GM12874 (cell line): Measurements from ENCODE around the gene DNAJC18.

Experiments used
- TF ChIP-seq, protein P1 (sequence below): IDR thresholded peaks from 2 replicates; pipeline ENCODE4 v1.5.1; 2011; ENCODE audit warnings: low read depth, mild to moderate bottlenecking, control low read depth, low read length, moderate library complexity; ENCODE audit not compliant: insufficient read depth

DNAJC18 gene

DNA sequence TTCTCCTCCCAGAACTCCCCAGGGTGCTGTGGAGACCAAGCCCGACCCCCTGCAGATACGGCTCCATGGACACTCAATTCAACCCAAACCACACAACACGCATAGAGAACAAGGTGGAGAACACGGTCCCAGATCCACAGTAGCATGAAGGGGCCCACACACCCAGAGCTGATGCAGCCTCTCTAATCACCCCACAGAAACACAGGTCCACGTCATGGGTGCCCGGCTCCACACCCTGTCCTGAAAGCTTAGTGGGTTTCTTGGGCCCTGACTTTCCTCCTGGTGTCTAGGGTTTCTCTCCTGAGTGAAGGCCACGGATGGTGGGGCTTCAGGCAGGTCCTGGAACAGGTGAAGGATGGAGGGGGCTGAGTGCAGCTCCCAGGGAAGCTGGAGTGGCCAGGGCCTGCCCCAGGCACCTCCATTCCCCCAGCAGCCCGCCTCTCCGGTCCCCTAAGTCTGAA is 54.7 kb downstream of the DNAJC18 start:
- TF ChIP-seq, protein P1, sequence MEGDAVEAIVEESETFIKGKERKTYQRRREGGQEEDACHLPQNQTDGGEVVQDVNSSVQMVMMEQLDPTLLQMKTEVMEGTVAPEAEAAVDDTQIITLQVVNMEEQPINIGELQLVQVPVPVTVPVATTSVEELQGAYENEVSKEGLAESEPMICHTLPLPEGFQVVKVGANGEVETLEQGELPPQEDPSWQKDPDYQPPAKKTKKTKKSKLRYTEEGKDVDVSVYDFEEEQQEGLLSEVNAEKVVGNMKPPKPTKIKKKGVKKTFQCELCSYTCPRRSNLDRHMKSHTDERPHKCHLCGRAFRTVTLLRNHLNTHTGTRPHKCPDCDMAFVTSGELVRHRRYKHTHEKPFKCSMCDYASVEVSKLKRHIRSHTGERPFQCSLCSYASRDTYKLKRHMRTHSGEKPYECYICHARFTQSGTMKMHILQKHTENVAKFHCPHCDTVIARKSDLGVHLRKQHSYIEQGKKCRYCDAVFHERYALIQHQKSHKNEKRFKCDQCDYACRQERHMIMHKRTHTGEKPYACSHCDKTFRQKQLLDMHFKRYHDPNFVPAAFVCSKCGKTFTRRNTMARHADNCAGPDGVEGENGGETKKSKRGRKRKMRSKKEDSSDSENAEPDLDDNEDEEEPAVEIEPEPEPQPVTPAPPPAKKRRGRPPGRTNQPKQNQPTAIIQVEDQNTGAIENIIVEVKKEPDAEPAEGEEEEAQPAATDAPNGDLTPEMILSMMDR, result no peak

DNA sequence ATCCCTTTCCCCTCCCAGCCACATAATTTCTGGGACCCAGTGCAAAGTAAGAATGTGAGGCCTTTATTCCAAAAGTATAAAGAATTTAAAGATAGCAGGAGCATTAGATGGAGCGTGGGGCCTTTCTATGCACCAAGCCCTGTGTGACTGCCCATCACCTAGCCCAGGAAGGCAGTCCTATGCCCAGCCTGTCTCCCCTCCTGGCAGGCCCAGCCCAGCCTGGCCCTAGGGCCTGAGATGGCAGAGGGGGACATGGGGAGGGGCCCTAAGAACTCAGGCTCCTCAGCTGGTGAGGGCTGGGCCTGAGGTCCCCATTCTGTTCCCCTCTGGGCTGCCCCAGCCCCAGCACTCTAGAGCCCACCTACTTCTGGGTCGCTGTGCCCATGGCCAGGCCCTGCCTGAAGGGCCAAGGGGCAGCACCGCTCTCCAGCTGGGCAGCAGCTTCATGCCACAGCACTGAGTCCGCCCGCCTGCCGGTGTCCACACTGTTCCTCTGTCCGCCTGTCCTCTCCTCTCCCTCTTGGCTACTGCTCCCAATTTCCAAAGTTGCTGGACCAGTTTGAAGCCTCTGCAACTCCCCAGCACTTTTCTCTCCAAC is 55.2 kb downstream of the DNAJC18 start:
- TF ChIP-seq, protein P1, result no peak

DNA sequence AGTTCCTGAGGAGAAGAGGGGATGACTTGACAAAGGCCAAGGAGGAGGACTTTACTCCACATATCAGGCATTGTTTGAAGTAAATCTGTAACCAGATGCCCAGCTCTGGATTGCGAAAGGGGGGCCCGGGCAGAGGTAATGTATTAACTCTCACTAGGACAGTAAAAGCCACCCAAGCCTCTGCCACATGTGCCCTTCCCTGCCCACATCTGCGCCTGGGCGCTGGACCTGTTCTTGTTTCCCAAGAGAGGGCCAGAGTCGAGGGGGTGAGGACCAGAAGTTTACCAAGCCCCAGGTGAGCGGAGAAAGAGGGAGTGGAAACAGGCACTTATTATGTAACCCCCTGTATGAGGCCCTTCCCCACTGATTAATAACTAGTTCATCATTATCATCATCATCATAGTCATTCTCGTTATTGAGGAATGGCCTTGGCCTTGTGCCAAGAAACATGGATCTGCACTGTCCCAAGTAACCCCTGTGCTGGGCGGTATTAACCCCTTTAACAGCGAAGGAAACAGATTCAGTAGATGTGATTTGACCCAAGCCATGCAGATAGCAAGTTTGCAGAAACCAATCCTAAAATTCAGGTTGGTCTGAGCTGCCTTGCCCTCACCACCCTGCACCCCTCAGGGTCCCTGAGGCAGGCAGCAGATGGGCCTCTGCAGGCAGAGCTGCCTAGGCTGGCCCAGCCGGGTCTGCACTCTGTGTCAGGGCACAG is 55.9 kb downstream of the DNAJC18 start, which contains the start of gene SLC23A1:
SLC23A1 (minus strand) TSS at position 23 of the 718 bp plus-strand sequence. CDS start 44 bp downstream, outside the sequence.
- TF ChIP-seq, protein P1, result no peak

DNA sequence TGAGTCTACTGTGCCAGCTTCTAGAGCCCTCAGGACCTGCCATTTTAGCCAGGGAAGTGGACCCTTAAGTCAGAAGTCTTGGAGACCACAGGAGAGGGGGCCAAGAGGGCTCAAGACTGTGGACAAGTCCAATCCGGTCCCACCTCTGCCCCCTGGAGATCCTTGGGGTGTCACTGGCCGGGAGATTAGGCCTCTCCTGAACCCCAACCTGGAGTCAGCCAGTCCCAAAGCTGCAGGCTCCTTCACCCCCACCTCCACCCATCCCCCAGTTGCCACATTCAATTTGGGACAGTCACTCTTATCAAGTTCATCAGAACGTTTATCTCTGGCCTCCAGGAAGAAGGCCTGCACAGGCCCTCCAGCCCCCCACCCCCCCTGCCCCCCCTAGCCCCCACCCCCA is 56.5 kb downstream of the DNAJC18 start:
- TF ChIP-seq, protein P1, result no peak

DNA sequence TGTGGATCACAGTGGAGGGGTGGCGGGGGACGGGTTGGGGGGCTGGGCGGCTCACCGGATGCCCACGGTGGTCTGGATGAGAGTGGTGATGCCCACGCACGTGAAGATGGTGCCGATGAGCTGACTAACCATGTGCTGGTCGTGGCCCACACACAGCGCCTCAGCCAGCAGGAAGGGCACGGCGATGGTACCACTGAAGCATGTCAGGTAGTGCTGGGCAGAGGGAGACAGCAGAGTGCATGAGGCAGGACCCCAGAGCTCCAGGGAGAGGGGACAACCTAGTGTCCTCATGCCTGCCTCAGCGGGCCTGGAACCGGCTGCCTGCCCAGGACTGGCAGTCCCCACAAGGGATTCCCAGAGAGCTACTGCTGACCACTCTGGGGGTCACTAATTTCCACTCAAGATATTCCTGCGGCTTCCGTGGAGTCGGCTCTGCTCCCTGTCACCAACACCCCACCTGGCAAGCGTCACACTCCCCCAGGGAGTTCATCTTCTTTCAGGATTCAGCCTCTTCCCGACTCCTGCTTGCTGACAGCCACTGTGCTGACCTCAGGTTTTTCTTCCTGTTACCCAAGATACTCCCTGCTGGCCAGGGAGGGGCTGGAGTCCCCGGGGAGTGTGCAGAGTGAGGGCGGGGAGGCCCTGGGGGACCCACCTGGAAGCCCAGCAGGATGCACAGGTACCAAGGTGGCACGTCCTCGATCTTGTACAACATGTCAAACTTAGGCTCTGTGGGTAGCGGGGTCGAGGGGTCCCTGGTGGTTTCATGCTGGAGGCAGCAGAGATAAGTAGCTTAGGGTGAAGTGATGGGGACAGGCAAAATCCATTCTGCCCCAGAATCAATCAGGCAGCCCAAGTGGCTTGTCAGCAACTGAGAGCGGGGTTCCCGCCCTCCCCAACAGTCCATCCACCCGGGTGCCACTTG is 57.2 kb downstream of the DNAJC18 start:
- TF ChIP-seq, protein P1, result no peak

DNA sequence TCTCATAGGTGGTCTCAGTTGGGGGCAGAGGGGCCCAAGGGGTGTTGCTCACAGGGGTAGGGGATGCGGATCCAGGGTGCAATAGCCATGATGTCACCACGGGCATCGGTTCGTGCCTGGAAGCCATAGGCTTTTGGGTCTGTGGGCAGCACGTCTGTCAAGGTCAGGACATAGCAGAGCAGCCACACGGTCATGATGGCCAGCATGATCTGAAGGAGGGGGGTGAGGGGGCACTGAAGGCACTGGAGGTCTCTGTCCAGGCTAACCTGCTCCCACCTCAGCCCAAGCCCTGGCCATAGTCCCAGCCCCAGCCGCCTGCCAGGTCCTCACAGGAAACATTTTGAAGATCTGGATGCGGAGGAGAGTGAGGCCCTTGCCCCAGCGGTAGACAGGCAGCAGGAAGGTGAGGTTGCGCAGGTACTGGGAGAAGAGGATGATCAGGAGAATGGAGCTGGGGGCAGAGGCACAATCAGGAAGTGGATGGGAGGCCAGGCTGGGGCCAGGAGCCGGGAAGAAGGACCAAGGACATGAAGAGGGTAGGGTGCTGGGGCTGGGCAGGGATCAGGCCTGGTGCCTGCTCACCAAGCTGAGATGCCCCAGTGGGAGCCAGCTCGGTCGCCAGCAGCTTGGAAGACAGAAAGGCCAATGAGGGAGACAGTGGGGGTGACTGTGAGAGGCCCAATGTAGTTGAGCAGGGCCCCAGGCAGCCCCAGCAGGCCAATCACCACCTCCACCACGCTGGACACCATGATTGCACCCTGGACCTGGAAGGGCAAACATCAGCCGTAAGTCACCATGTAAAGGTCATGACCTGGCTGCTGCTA is 59.5 kb downstream of the DNAJC18 start:
- TF ChIP-seq, protein P1, result no peak
